NCI-H2081 (cell line): Measurements from ENCODE around the gene LRRC73.
"Not testable (repeated sequence)": the region's sequence is repeated elsewhere in the genome, so short reads cannot be mapped to it uniquely, and the experiment has no call there.

ENCODE experiments used
- DNase-seq, 2 experiments: peaks; one replicate each; lab custom pipeline; 2025; lab: John Stamatoyannopoulos, UW

The LRRC73 gene

GRCh38 chr6:43492673-43493072 is 17.5 kb downstream of the LRRC73 start:
- peak in 1 of 2 experiments; percentile 16 for DNase-seq

- peak in 1 of 2 experiments; percentile 41 for DNase-seq
These were observed 18.1 kb downstream of the LRRC73 start for GRCh38 chr6:43491750-43492661.

- DNase-seq: no peak
These were observed 19.6 kb downstream of the LRRC73 start for GRCh38 chr6:43490523-43490939.

DNA sequence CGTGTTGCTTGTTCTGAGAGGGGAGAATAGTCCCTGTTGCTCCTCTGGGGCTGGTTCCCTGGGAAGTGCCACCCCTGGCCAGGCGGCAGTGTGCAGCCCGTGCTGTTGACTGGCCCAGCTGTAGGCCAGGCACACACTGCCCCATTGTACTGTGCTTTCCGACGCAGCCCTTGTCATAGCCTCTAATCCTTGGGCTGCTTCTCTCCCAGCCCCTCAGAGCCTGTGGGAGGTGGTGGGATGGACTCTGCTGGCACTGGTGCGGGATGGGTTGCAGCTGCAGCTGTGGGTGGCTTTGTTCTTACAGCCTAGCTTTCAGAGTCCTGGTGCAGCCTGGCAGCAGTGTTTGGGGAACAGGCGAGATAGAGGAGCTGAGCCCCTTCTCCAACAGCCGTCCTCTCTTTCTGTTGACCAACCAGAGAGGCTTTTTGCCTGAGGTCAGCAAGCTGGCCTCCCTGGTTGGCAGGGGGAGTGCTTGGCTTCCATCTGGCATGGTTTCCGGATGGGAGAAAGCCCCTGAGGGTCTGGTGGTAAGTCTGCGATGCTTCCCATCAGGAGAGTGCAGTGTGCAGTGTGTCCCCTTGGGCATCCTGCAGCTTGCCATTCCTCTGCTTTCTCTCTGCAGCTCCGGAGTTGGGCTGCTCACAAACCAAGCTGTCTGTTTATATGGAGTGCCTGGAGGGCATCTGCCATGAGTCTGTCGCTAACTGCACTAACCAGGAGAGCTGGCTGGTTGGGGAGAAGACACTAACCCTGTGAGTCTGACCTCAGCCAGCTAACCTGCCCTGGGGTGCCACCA is 20.7 kb downstream of the LRRC73 start:
- no peak for DNase-seq

- no peak for DNase-seq
These were observed 21.4 kb downstream of the LRRC73 start for GRCh38 chr6:43488667-43489276.

DNA sequence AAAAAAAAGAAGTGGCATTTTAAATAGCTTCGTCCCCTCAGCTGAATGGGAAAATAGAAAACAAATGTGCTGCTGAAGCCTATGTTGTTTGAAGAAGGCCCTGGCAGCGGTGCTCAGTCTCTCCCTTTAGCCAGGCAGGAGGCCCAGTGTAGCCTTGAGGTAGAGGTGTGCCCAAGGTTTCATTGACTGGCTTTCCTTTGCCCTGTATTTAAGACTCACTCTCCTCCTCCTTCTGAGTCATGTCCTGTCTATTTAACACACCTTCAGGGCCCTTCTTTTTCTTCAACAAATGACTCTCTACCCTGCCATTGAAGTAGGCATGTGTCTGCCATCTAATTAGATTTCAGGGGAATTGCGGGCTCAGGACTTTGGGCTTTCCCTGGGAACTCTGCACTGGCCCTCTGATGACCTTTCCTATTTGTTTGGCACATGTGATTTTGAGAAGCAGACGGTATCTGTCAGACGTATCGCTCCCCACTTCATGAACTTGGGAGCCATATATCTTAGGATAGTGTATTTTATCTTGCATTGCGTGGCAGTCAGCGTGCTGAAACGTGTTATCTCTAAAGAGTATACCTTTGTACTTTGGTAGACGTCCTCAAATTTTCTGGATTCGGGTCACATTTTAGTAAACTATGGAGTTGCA is 28.4 kb downstream of the LRRC73 start:
- no peak for DNase-seq

GRCh38 chr6:43481075-43481474 is 29.1 kb downstream of the LRRC73 start:
- no peak for DNase-seq

GRCh38 chr6:43478008-43478372 is 32.2 kb downstream of the LRRC73 start:
- DNase-seq: no peak

GRCh38 chr6:43477235-43478007 is 32.7 kb downstream of the LRRC73 start, which contains the start of gene TJAP1:
Gene TJAP1 (plus strand): TSS chr6:43477570. CDS start chr6:43499002, 21,432 bp downstream.
- peak; percentile 93 for DNase-seq

GRCh38 chr6:43476746-43477145 is 33.4 kb downstream of the LRRC73 start:
- DNase-seq: no peak

GRCh38 chr6:43475516-43475915 is 34.6 kb downstream of the LRRC73 start:
- DNase-seq: no peak

GRCh38 chr6:43472515-43472914 is 37.6 kb downstream of the LRRC73 start:
- DNase-seq: no peak

DNA sequence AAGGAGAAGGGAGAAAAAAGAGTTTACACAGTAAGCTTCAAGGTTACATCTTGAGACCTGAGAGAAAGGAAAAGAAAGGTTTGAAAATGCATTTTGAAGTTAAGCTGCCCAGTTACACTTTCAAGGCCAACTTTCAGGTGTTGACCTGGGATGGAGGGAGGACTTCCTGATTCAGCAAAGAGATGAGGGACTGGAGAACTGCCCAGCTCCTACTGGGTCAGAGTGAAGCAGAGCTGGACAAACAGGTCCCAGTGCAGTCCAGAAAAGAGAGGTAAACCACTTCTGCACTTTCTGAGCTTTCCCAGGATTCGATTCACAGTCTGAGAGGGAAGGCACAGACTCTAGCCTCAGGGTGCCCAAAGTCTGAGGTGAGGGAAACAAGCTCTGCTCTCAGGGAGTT is 38.7 kb downstream of the LRRC73 start:
- no peak for DNase-seq

GRCh38 chr6:43469947-43470346 is 40.2 kb downstream of the LRRC73 start:
- no peak for DNase-seq

GRCh38 chr6:43468748-43469681 is 41.1 kb downstream of the LRRC73 start:
- DNase-seq: peak; percentile 10 to 66

DNA sequence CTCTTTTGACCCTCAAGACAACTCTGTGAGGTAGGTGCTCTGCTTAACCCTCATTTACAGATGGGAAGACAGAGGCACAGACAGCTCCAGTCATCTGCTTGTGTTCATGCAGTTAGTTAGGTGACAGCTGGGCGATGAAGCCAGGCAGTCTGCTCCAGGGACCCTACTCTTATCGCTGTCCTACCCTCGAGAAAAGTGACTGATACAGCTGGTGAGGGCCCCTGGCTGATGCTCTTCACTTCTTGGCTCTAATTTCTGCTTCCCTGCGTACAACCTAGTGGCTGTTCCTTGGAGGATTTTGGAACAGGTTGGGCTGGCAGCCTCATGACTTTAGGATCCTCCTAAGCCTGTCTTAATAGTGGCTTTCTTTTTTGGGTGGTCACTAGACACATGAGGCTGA is 41.9 kb downstream of the LRRC73 start:
- no peak for DNase-seq

DNA sequence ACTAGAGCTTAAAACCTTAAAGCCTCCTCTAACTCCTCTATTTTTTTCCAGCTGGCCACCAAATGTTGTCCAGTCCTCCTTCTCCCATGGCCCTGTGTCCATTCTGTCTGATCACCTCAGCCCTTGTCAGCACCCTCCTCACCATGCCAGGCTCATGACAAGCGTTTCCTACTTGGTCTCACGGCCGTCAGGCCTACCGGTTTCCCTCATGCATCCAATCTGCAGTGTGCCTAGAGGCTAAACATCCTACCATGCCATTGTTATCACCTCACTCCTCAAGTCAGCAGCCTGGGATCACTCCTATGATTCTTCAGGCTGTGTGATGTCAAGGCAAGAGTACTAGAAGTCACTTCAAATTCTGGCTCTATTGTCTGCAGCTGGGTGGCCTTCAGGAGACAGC is 42.4 kb downstream of the LRRC73 start:
- no peak for DNase-seq

DNA sequence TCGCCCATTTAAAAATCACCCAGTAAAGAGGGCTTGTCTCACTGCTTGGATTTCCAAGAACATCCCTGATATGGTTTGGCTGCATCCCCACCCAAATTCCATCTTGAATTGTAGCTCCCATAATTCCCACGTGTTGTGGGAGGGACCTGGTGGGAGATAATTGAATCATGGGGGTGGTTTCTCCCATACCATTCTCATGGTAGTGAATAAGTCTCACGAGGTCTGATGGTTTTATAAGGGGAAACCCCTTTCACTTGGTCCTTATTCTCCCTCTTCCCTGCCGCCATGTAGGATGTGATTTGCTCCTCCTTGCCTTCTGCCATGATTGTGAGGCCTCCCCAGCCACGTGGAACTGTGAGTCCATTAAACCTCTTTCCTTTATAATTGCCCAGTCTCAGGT is 42.9 kb downstream of the LRRC73 start:
- not testable (repeated sequence) for DNase-seq

GRCh38 chr6:43465948-43466347 is 44.2 kb downstream of the LRRC73 start:
- DNase-seq: no peak

GRCh38 chr6:43464337-43464736 is 45.8 kb downstream of the LRRC73 start:
- DNase-seq: no peak
